ENCODE data around the gene LAD1.

GRCh38 chr1:201391651-201392511 lies 7.2 kb downstream of the LAD1 start:
- no peak for TF ChIP-seq CTCF (IDR thresholded peaks at IDR 0.05 in 8 of 11, conservative IDR thresholded peaks at IDR 0.05 in 3 of 11)
- TF ChIP-seq POLR2A (IDR thresholded peaks at IDR 0.05) = no peak
- TF ChIP-seq POLR2AphosphoS5 (IDR thresholded peaks at IDR 0.05) = no peak
